Muscle of leg (tissue), 11 donors: ENCODE data around the gene PTGIR. TPM values are rescaled to one million over a fixed set of nuclear protein-coding genes. Genes with fewer than 3 reads are reported as not detected.

Experiments
- DNase-seq: peaks from one replicate; pipeline ENCODE4 v3.0.0; 2013
- H3K27ac ChIP-seq: one replicate; pipeline ENCODE4 v1.5.1; 2013; ENCODE audit warnings: mild to moderate bottlenecking, low read length, control low read depth
- H3K27me3 ChIP-seq: one replicate; pipeline ENCODE4 v1.6.1; 2013; ENCODE audit warnings: low read length; ENCODE audit not compliant: control insufficient read depth, insufficient read depth
- H3K36me3 ChIP-seq: one replicate; pipeline ENCODE4 v1.6.1; 2013; ENCODE audit warnings: low read length; ENCODE audit not compliant: control insufficient read depth, insufficient read depth
- H3K4me1 ChIP-seq: one replicate; pipeline ENCODE4 v1.6.1; 2013; ENCODE audit warnings: low read length; ENCODE audit not compliant: control insufficient read depth, insufficient read depth
- H3K4me3 ChIP-seq: one replicate; pipeline ENCODE4 v1.5.1; 2013; ENCODE audit warnings: low read length, control low read depth
- H3K9me3 ChIP-seq: replicated peaks from 2 replicates; pipeline ENCODE4 v1.6.1; 2013; ENCODE audit warnings: low read depth, low read length; ENCODE audit not compliant: control insufficient read depth
- WGBS: methylation state at CpG from one replicate; pipeline ENCODE4 v1.1.5; 2013; ENCODE audit warnings: missing lambda C conversion rate; ENCODE audit not compliant: insufficient coverage; 5-methylcytosine and 5-hydroxymethylcytosine counted together
- polyA plus RNA-seq, 8 donors: library from polyadenylated mRNA; unstranded; fragments of 120-200 nt; gene quantifications; one replicate each; pipeline versions ENCODE4 v1.2.1 to v1.2.3, GENCODE V29; 2013; ENCODE audit warnings: inconsistent platforms in 1 of 8, low replicate concordance in 1 of 8; ENCODE audit not compliant: insufficient read length in 8 of 8, insufficient read depth in 1 of 8
- total RNA-seq: library from RNA; stranded (reverse); fragments of 120-200 nt; gene quantifications from one replicate; pipeline ENCODE4 v1.2.4, GENCODE V29; 2013

PTGIR gene
- total and polyA plus RNA-seq, 9 donors = 1.9 to 4.3 (median 3.1) TPM

DNA sequence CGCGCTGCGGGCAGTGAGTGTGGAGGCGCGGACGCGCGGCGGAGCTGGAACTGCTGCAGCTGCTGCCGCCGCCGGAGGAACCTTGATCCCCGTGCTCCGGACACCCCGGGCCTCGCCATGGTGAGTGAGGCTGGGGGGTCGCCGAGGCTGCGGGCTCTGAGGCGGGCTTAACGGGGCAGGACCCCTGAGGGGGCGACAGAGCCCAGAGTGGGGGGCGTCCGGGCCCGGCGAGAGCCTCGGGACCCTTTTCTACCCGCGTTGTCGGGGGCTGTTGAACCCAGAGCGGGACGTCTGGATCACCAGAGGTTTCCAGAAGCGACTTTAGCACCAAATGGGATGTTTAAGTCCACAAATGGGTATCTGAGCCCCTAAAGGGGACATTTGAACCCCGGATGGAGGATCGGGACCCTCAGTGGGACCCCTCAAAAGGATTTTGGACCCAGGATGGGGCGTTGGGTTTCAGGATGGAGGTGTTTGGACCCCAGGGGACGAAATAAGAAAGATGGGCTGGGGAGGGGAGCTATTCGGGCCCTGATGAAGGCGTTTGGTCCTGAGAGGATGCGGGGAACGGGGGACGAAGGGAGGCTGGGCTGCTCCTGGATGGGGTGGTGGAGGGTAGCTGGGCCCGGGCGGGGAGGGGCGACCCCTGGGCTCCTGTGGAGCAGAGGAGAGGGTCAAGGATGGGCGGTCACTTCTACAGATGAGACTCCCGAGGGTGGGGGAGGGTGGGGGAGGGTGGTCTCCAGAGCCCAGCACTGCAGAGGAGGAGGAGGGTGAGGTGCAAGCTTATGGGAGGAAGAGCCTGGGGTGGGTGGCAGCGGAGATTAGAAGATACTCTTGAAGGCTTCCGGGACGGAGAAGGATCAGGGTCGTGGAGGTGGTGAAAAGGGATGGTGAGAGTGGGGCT lies 23.3 kb downstream of the PTGIR start, which contains the start of gene CALM3:
Gene CALM3, plus strand, starts transcription at position 13 of the 907 bp plus-strand sequence. Its CDS starts 105 bp downstream, at position 118.
- DNase-seq = peak; percentile 47
- peaks cover 37% of the 10 kb centered on the region for H3K4me1 ChIP-seq
- peaks cover 17% of the 10 kb centered on the region for H3K36me3 ChIP-seq
- under 1% methylated on average over 50 of the region's 51 CpGs for WGBS
- H3K27me3 ChIP-seq = no peaks in the 10 kb centered on the region
- H3K27ac ChIP-seq = peak within 1 kb of the TSS; percentile 99
- H3K9me3 ChIP-seq = peaks cover 6% of the 10 kb centered on the region
- peak within 1 kb of the TSS; percentile 100 for H3K4me3 ChIP-seq

DNA sequence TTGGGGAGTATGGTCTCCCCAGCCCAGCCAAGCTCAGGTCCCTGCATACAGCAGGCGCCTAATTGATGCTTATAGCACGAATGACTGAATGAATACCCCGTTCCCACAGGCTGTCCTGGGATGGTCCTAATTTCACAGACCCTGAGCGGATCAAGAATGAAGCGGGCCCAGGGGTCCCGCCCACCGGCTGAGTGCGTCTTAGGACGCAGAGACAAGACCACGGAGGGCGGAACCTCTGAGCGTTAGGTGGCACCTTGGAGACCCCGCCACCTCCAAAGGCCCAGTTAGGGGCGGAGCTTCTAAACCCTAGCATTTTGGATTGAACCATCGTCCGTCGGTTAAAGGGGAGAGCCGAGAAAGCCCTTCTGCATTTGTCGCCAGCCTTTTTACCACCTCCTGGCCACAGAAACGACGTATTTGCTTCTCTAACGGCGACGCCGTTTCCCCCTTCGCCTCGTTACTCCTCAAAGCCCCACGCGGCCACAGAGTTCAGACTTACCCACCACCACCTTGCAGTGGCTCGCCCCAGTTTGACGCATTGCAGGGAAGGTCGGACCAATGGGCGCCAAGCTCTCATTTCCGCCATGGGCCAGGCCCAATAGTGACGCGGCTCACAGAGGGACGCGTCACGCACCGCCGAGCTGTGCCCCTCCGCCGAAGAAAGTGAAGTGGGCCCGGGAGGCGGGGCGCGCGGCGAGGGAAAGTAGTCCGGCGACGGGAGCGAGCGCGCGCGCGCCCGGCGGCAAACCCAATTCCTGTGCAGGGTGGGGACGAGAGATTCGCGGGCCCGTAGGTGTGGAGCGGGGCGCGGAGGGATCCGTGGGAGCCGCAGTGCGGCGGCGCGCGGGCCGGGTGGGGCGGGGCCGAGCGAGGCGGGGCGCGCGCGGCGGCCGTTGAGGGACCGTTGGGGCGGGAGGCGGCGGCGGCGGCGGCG lies 24.2 kb downstream of the PTGIR start:
- H3K36me3 ChIP-seq = peaks cover 8% of the 10 kb centered on the region
- WGBS = 2% methylated on average over 88 of the region's 93 CpGs
- DNase-seq = peak; percentile 99
- peak overlapping the region; percentile 99 for H3K27ac ChIP-seq
- peaks cover 37% of the 10 kb centered on the region for H3K4me1 ChIP-seq
- H3K4me3 ChIP-seq = peak overlapping the region; percentile 100
- H3K9me3 ChIP-seq = peaks cover 6% of the 10 kb centered on the region
- no peaks in the 10 kb centered on the region for H3K27me3 ChIP-seq

DNA sequence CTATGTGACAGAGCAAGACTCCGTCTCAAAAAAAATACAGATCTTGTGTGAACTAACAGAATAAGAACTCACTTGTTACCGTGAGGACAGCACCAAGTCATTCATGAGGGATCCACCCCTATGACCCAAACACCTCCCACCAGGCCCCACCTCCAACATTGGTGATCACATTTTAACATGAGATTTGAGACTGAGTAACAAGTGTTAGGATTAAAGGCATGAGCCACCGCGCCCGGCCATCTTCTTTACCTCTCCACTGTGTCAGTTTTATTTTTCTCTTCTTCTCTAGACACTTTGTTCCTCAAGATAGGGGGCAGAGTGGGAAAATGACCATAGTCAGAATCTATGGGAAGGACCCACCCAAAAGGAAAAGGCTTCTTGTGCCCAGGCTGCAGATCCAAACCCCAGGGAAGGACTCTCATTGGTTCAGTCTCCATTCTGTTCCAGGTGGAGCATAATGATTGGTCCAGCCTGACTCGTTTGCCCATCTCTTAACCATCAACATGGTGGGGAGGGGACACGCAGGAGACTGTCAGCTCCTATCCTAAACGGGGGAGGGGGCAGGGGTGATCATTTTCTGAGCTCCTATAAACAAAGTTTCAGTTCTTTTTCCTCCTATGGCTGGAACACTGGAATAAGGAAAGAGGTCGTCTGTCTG lies 25.0 kb downstream of the PTGIR start:
- DNase-seq = no peak
- Histone ChIP-seq H3K9me3 (peaks cover 6% of the 10 kb centered on the region), H3K4me1 (peaks cover 32% of the 10 kb centered on the region), H3K27ac (peak overlapping the region; percentile 99), H3K36me3 (no peaks in the 10 kb centered on the region), H3K27me3 (no peaks in the 10 kb centered on the region), H3K4me3 (peak overlapping the region; percentile 100)
- 100% methylated on average over 1 of the region's 9 CpGs for WGBS

- Histone ChIP-seq H3K4me3 (no peak overlapping the region), H3K27me3 (no peaks in the 10 kb centered on the region), H3K9me3 (peaks cover 6% of the 10 kb centered on the region), H3K27ac (no peak overlapping the region), H3K36me3 (no peaks in the 10 kb centered on the region), H3K4me1 (peaks cover 21% of the 10 kb centered on the region)
- no CpG with 5 or more reads among the region's 4 CpGs for WGBS
- no peak for DNase-seq
Measured at GRCh38 chr19:46598372-46598917, 26.4 kb downstream of the PTGIR start.

- Histone ChIP-seq H3K36me3 (no peaks in the 10 kb centered on the region), H3K27me3 (no peaks in the 10 kb centered on the region), H3K4me3 (no peak overlapping the region), H3K27ac (no peak overlapping the region), H3K4me1 (peaks cover 5% of the 10 kb centered on the region), H3K9me3 (peaks cover 6% of the 10 kb centered on the region)
- WGBS = no CpG with 5 or more reads among the region's 6 CpGs
- no peak for DNase-seq
Measured at GRCh38 chr19:46596008-46596407, 28.9 kb downstream of the PTGIR start.

DNA sequence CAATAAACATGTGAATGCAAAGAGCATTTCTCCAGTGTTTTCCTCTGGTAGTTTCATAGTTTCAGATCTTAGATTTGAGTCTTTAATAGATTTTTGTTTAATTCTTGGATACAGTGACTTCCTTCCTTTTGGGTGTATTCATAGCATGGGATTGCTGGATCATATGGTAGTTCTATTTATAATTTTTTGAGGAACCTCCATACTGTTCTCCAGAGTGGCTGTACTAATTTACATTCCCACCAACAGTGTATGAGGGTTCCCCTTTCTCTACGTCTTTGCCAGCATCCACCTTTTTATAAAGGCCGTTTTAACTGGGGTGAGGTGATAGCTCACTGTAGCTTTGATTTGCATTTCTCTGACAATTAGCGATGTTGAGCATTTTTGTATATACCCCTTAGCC lies 33.0 kb downstream of the PTGIR start:
- Histone ChIP-seq H3K36me3 (no peaks in the 10 kb centered on the region), H3K27ac (no peak overlapping the region), H3K27me3 (no peaks in the 10 kb centered on the region), H3K4me3 (no peak overlapping the region), H3K9me3 (no peaks in the 10 kb centered on the region), H3K4me1 (no peaks in the 10 kb centered on the region)
- DNase-seq = no peak
- WGBS = no CpG with 5 or more reads among the region's 3 CpGs

DNA sequence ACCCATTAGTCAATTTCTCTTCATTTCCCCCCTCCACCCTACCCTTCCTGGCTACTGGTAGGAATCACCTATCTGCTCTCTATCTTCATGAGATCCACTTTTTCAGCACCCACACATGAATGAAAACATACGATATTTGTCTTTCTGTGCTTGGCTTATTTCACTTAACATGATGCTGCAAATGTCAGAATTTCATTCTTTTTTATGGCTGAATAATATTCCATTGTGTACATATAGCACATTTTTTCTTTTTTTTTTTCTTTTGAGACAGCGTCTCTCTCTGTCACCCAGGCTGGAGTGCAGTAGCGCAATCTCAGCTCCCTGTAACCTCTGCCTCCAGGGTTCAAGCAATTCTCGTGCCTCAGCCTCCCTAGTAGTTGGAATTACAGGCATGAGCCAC lies 33.6 kb downstream of the PTGIR start:
- Histone ChIP-seq H3K4me1 (no peaks in the 10 kb centered on the region), H3K9me3 (no peaks in the 10 kb centered on the region), H3K4me3 (no peak overlapping the region), H3K36me3 (no peaks in the 10 kb centered on the region), H3K27ac (no peak overlapping the region), H3K27me3 (no peaks in the 10 kb centered on the region)
- DNase-seq = no peak
- no CpG with 5 or more reads among the region's 4 CpGs for WGBS

- DNase-seq = no peak
- H3K36me3 ChIP-seq = no peaks in the 10 kb centered on the region
- H3K27me3 ChIP-seq = no peaks in the 10 kb centered on the region
- no CpG with 5 or more reads among the region's 3 CpGs for WGBS
- no peaks in the 10 kb centered on the region for H3K9me3 ChIP-seq
- no peak overlapping the region for H3K27ac ChIP-seq
- no peaks in the 10 kb centered on the region for H3K4me1 ChIP-seq
- H3K4me3 ChIP-seq = no peak overlapping the region
Measured at GRCh38 chr19:46587861-46588260, 37.0 kb downstream of the PTGIR start.

- H3K4me3 ChIP-seq = no peak overlapping the region
- no peaks in the 10 kb centered on the region for H3K36me3 ChIP-seq
- DNase-seq = no peak
- WGBS = no CpG with 5 or more reads among the region's 4 CpGs
- no peak overlapping the region for H3K27ac ChIP-seq
- H3K27me3 ChIP-seq = no peaks in the 10 kb centered on the region
- H3K4me1 ChIP-seq = no peaks in the 10 kb centered on the region
- no peaks in the 10 kb centered on the region for H3K9me3 ChIP-seq
Measured at GRCh38 chr19:46586294-46586693, 38.6 kb downstream of the PTGIR start.
